ENCODE results near the gene NPAS3.

DNA sequence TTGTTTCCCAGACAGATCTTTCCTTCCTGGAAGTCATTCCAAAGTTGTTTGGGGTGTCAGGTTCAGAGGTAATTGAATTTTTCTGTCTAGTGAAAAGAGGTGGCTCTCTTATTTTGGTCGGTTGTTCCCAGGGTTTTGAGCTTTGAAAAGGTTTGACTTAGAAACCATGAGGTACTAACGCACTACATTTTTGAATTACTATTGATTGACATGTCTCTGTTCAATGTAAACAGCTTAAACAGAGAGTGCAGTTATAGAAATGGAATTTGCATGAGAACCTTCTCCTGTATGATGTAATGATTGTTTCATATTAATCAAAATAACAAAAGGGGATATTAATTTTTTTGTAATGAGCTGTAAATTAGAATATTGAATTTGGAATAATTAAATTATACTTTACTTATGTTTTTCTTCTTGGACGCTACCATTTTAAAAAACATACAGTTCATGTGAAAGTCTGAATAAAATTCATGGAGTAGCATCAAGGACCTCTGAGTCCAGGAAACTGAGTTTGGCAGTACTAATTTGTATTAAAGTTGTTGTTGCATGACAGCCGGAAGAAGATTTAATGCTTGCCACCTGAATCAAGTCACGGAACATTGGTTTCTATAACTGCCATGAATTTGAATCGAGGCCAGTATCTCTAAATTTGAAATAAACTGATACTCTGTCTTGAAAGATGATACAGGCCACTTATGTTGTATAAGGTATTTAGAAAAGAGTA lies 41.7 kb downstream of the NPAS3 start:
- TF ChIP-seq, protein P1, sequence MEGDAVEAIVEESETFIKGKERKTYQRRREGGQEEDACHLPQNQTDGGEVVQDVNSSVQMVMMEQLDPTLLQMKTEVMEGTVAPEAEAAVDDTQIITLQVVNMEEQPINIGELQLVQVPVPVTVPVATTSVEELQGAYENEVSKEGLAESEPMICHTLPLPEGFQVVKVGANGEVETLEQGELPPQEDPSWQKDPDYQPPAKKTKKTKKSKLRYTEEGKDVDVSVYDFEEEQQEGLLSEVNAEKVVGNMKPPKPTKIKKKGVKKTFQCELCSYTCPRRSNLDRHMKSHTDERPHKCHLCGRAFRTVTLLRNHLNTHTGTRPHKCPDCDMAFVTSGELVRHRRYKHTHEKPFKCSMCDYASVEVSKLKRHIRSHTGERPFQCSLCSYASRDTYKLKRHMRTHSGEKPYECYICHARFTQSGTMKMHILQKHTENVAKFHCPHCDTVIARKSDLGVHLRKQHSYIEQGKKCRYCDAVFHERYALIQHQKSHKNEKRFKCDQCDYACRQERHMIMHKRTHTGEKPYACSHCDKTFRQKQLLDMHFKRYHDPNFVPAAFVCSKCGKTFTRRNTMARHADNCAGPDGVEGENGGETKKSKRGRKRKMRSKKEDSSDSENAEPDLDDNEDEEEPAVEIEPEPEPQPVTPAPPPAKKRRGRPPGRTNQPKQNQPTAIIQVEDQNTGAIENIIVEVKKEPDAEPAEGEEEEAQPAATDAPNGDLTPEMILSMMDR (IDR thresholded peaks at IDR 0.05 in 8 of 11, conservative IDR thresholded peaks at IDR 0.05 in 3 of 11): no peak
- TF ChIP-seq POLR2A (IDR thresholded peaks at IDR 0.05): no peak
